Peyer's patch (tissue), 4 donors: ENCODE results near the gene USP22.

Experiments used
- POLR2A ChIP-seq, 2 donors: fragments of 450-650 bp; IDR thresholded peaks; one replicate each; pipeline ENCODE4 v1.5.1; 2017; ENCODE audit warnings: antibody characterized with exemption in 2 of 2, mild to moderate bottlenecking in 2 of 2, moderate library complexity in 2 of 2
- TF ChIP-seq, protein P1 (sequence below), 6 experiments: fragments of 450-650 bp in 4 of 6; fragments of 200-600 bp in 2 of 6; sonication (generic) in 1 of 6; IDR thresholded peaks; one replicate each; pipeline ENCODE4 v1.5.1; 2017 to 2019; ENCODE audit warnings: antibody characterized with exemption in 6 of 6, mild to moderate bottlenecking in 3 of 6, moderate library complexity in 1 of 6

- TF ChIP-seq, protein P1, sequence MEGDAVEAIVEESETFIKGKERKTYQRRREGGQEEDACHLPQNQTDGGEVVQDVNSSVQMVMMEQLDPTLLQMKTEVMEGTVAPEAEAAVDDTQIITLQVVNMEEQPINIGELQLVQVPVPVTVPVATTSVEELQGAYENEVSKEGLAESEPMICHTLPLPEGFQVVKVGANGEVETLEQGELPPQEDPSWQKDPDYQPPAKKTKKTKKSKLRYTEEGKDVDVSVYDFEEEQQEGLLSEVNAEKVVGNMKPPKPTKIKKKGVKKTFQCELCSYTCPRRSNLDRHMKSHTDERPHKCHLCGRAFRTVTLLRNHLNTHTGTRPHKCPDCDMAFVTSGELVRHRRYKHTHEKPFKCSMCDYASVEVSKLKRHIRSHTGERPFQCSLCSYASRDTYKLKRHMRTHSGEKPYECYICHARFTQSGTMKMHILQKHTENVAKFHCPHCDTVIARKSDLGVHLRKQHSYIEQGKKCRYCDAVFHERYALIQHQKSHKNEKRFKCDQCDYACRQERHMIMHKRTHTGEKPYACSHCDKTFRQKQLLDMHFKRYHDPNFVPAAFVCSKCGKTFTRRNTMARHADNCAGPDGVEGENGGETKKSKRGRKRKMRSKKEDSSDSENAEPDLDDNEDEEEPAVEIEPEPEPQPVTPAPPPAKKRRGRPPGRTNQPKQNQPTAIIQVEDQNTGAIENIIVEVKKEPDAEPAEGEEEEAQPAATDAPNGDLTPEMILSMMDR (IDR thresholded peaks at IDR 0.05): no peak
- no peak for TF ChIP-seq POLR2A (IDR thresholded peaks at IDR 0.05)
These were observed 912 bp downstream of the USP22 start for GRCh38 chr17:21041741-21042457.
